Body of pancreas (tissue), 4 donors: ENCODE measurements around the gene TBC1D17.
A peak's percentile ranks its signal among the peaks of the same experiment; 100 is the strongest.

Experiments
- POLR2A ChIP-seq, 3 donors: fragments of 450-650 bp; IDR thresholded peaks; one replicate each; pipeline ENCODE4 v1.6.1; 2016; ENCODE audit warnings: antibody characterized with exemption in 3 of 3, mild to moderate bottlenecking in 2 of 3
- TF ChIP-seq, protein P1 (sequence below), 7 experiments: fragments of 450-650 bp in 4 of 7; fragments of 200-600 bp in 3 of 7; sonication (generic) in 3 of 7; IDR thresholded peaks; one replicate each; pipeline ENCODE4 v1.5.1; 2016 to 2019; ENCODE audit warnings: antibody characterized with exemption in 7 of 7

DNA sequence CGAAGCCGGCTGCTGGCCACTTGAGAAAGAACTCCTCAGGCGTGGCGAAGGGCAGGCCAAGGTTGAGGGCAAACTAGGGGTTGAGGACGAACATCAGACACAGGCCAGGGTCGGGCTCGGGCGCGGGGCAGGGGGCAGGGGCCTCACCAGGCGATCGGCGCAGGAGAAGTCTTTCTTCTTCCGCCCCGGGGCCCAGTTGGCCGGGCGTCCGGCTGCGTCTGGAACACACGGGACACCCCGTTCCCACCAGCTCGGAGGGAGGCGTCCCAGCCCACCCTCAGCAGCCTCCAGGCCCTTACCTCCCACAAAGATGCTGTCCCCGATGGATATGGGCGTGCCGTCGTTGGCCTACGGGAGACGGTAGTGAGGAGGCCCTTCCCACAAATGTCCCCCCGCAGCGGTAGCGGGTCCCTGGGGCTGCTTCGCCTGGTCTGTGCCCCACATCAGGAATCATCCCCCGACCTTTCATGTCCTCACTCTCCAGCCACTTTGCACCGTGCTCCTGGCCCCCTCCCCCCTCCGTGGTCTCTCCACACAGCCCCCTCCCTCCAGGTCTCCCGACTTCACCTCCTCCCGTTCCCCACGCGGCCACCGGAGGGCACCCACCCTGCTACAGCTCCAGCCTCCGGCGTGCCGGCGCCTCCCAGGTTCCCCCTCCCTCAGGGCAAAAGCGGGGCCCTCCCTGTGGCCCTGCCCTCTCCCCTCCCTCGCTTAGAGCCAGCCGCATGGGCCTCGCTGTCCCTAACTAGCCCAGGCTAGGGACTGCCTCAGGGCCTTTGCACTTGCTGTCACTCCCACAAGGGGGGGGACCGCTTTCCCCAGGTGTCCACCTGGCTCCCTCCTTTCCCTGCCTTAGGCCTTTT is 14.9 kb upstream of the TBC1D17 start:
- no peak for TF ChIP-seq POLR2A (IDR thresholded peaks at IDR 0.05)
- TF ChIP-seq, protein P1, sequence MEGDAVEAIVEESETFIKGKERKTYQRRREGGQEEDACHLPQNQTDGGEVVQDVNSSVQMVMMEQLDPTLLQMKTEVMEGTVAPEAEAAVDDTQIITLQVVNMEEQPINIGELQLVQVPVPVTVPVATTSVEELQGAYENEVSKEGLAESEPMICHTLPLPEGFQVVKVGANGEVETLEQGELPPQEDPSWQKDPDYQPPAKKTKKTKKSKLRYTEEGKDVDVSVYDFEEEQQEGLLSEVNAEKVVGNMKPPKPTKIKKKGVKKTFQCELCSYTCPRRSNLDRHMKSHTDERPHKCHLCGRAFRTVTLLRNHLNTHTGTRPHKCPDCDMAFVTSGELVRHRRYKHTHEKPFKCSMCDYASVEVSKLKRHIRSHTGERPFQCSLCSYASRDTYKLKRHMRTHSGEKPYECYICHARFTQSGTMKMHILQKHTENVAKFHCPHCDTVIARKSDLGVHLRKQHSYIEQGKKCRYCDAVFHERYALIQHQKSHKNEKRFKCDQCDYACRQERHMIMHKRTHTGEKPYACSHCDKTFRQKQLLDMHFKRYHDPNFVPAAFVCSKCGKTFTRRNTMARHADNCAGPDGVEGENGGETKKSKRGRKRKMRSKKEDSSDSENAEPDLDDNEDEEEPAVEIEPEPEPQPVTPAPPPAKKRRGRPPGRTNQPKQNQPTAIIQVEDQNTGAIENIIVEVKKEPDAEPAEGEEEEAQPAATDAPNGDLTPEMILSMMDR (IDR thresholded peaks at IDR 0.05), result peak in 2 of 7 experiments; percentile 8 to 14
